Neuronal stem cell (in vitro differentiated cells): Measurements from ENCODE around the gene PSAP.

Experiments
- DNase-seq: peaks from one replicate; pipeline ENCODE4 v3.0.0-alpha.2; 2013; ENCODE audit warnings: low spot score
- H2AFZ ChIP-seq: one replicate; pipeline ENCODE4 v1.6.1; 2013; ENCODE audit warnings: mild to moderate bottlenecking, low read length, inconsistent platforms
- H2AK5ac ChIP-seq: 2 replicates; pipeline ENCODE4 v1.6.1; 2013; ENCODE audit warnings: low read depth, mild to moderate bottlenecking, inconsistent platforms, low read length, moderate library complexity, mixed read lengths
- H2BK120ac ChIP-seq: 2 replicates; pipeline ENCODE4 v1.6.1; 2013; ENCODE audit warnings: low read depth, mild to moderate bottlenecking, inconsistent platforms, low read length, moderate library complexity, mixed read lengths
- H2BK12ac ChIP-seq: one replicate; pipeline ENCODE4 v1.6.1; 2013; ENCODE audit warnings: low read length, inconsistent platforms
- H2BK15ac ChIP-seq: 2 replicates; pipeline ENCODE4 v1.6.1; 2013; ENCODE audit warnings: mild to moderate bottlenecking, low read length, inconsistent platforms, mixed read lengths
- H2BK5ac ChIP-seq: one replicate; pipeline ENCODE4 v1.6.1; 2013; ENCODE audit warnings: inconsistent platforms, mild to moderate bottlenecking, low read length, moderate library complexity
- H3K14ac ChIP-seq: one replicate; pipeline ENCODE4 v1.6.1; 2013; ENCODE audit warnings: low read length, inconsistent platforms
- H3K18ac ChIP-seq: 2 replicates; pipeline ENCODE4 v1.6.1; 2013; ENCODE audit warnings: low read length, inconsistent platforms
- H3K23ac ChIP-seq: 2 replicates; pipeline ENCODE4 v1.6.1; 2013; ENCODE audit warnings: low read depth, mild to moderate bottlenecking, mixed read lengths, low read length, inconsistent platforms; ENCODE audit not compliant: poor library complexity
- H3K27ac ChIP-seq: replicated peaks from 3 replicates; pipeline ENCODE4 v1.5.1; 2013; ENCODE audit warnings: low read length, inconsistent platforms
- H3K27me3 ChIP-seq, 3 experiments: 2 replicates each; pipeline ENCODE4 v1.6.1; 2013; ENCODE audit warnings: low read length in 3 of 3, mild to moderate bottlenecking in 2 of 3, inconsistent platforms in 1 of 3, low read depth in 1 of 3, mixed read lengths in 1 of 3, moderate library complexity in 1 of 3; ENCODE audit not compliant: control insufficient read depth in 3 of 3, insufficient read depth in 3 of 3
- H3K36me3 ChIP-seq, 2 donors: replicated peaks in 1 of 2; 2 replicates each; pipeline ENCODE4 v1.6.1; 2013; ENCODE audit warnings: low read length in 2 of 2; ENCODE audit not compliant: control insufficient read depth in 2 of 2, insufficient read depth in 2 of 2
- H3K4ac ChIP-seq: 2 replicates; pipeline ENCODE4 v1.6.1; 2013; ENCODE audit warnings: inconsistent platforms, mild to moderate bottlenecking, low read length, moderate library complexity
- H3K4me1 ChIP-seq, 2 donors: 1 replicate in 1 of 2; 2 replicates in 1 of 2; pipeline ENCODE4 v1.6.1; 2013; ENCODE audit warnings: low read length in 2 of 2, low read depth in 1 of 2; ENCODE audit not compliant: control insufficient read depth in 2 of 2, insufficient read depth in 1 of 2
- H3K4me2 ChIP-seq: one replicate; pipeline ENCODE4 v1.6.1; 2013; ENCODE audit warnings: mild to moderate bottlenecking, low read length, inconsistent platforms; ENCODE audit not compliant: insufficient read depth, poor library complexity, severe bottlenecking
- H3K4me3 ChIP-seq, 2 donors: 2 replicates each; pipeline ENCODE4 v1.5.1; 2013; ENCODE audit warnings: low read length in 2 of 2, mild to moderate bottlenecking in 2 of 2, inconsistent platforms in 1 of 2, moderate library complexity in 1 of 2
- H3K79me1 ChIP-seq: one replicate; pipeline ENCODE4 v1.6.1; 2013; ENCODE audit warnings: low read depth, mild to moderate bottlenecking, inconsistent platforms, low read length, moderate library complexity
- H3K9ac ChIP-seq: one replicate; pipeline ENCODE4 v1.6.1; 2013; ENCODE audit warnings: mild to moderate bottlenecking, low read depth, low read length, inconsistent platforms; ENCODE audit not compliant: poor library complexity
- H3K9me3 ChIP-seq, 2 donors: replicated peaks in 1 of 2; 2 replicates each; pipeline versions ENCODE3 to v1.6.1; 2013; ENCODE audit warnings: low read length in 2 of 2, mild to moderate bottlenecking in 2 of 2, inconsistent platforms in 1 of 2, low read depth in 1 of 2, mixed read lengths in 1 of 2, moderate library complexity in 1 of 2; ENCODE audit not compliant: control insufficient read depth in 2 of 2, insufficient read depth in 1 of 2
- H4K8ac ChIP-seq: one replicate; pipeline ENCODE4 v1.6.1; 2013; ENCODE audit warnings: low read depth, mild to moderate bottlenecking, inconsistent platforms, low read length, moderate library complexity
- H4K91ac ChIP-seq: one replicate; pipeline ENCODE4 v1.6.1; 2013; ENCODE audit warnings: low read length, low read depth, mild to moderate bottlenecking, inconsistent platforms; ENCODE audit not compliant: poor library complexity
- WGBS, 2 donors: extraction: QIAGEN DNeasy Blood & Tissue Kit; methylation state at CpG; one replicate each; pipeline ENCODE4 v1.1.7; 2013; ENCODE audit warnings: missing lambda C conversion rate in 2 of 2, mixed read lengths in 1 of 2; ENCODE audit not compliant: insufficient read length in 2 of 2, insufficient replicate concordance in 1 of 2; ENCODE audit errors: extremely low coverage in 2 of 2; 5-methylcytosine and 5-hydroxymethylcytosine counted together

Gene PSAP

DNA sequence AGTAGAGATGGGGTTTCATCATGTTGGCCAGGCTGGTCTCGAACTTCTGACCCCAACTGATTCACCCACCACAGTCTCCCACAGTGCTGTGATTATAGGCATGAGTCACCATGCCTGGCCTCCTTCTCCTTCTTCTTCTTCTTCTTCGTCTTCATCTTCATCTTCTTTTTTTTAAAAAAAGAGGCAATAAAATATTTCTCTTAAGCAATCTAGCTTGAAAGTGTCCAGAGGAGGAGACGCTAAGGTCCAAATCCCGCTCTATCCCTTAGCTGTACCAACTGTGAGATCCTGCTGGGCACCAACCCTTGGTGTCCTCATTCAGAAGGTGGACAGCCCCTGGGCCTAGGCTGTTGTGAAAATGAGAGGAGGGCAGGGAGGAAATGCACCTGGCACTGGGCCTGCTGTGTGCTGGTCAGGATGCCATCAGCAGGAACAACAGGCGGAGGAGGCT, 13.9 kb upstream of the PSAP start:
- Histone ChIP-seq H3K18ac (no peak overlapping the region), H3K4me3 (no peak overlapping the region), H2BK15ac (no peak overlapping the region), H3K27me3 (no peaks in the 10 kb centered on the region), H3K27ac (no peak overlapping the region), H3K36me3 (no peaks in the 10 kb centered on the region), H2BK120ac (no peak overlapping the region), H3K4me2 (no peak overlapping the region), H2AK5ac (no peak overlapping the region), H2BK12ac (no peak overlapping the region), H2BK5ac (no peak overlapping the region), H3K9me3 (no peaks in the 10 kb centered on the region), H3K79me1 (no peaks in the 10 kb centered on the region), H3K23ac (no peak overlapping the region), H3K9ac (no peak overlapping the region), H3K4me1 (peaks cover 10 to 14% of the 10 kb centered on the region in 2 donors), H2AFZ (no peak overlapping the region), H4K91ac (no peak overlapping the region), H3K4ac (no peak overlapping the region), H3K14ac (no peak overlapping the region), H4K8ac (no peak overlapping the region)
- no peak for DNase-seq
- no CpG with 5 or more reads among the region's 5 CpGs for WGBS, 2 donors

DNA sequence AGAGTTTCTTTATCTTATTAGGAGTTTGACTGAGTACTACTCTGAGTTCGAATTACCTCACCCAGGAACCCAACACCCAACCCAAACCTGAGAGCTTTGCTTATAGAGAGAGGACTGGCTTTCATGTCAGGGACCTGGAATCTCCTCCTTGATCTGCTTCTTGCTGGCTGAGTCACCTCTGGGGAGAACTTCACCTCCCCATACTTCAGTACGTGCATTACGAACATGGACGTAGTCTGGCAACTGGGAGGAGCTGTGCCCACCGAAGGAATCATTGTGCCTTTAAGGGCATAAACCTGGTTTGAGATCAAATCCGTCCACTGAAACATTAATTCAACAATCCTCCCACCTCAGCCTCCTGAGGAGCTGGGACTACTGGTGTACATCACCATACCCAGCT, 12.2 kb upstream of the PSAP start:
- H3K27ac ChIP-seq: peak overlapping the region; percentile 9
- H2BK15ac ChIP-seq: no peak overlapping the region
- no peak overlapping the region for H3K23ac ChIP-seq
- no peaks in the 10 kb centered on the region for H3K9me3 ChIP-seq
- no peak overlapping the region for H3K14ac ChIP-seq
- no peak overlapping the region for H4K91ac ChIP-seq
- no peaks in the 10 kb centered on the region for H3K36me3 ChIP-seq
- H3K4me3 ChIP-seq: no peak overlapping the region
- DNase-seq: no peak
- no peak overlapping the region for H4K8ac ChIP-seq
- no peak overlapping the region for H2AK5ac ChIP-seq
- no CpG with 5 or more reads among the region's 6 CpGs for WGBS, 2 donors
- no peak overlapping the region for H2BK120ac ChIP-seq
- H3K4ac ChIP-seq: no peak overlapping the region
- H3K18ac ChIP-seq: peak overlapping the region; percentile 7
- no peak overlapping the region for H3K4me2 ChIP-seq
- H2BK12ac ChIP-seq: no peak overlapping the region
- no peak overlapping the region for H2BK5ac ChIP-seq
- no peak overlapping the region for H2AFZ ChIP-seq
- H3K27me3 ChIP-seq: no peaks in the 10 kb centered on the region
- peaks cover 10 to 12% of the 10 kb centered on the region in 2 donors for H3K4me1 ChIP-seq
- H3K9ac ChIP-seq: no peak overlapping the region
- H3K79me1 ChIP-seq: no peaks in the 10 kb centered on the region

DNA sequence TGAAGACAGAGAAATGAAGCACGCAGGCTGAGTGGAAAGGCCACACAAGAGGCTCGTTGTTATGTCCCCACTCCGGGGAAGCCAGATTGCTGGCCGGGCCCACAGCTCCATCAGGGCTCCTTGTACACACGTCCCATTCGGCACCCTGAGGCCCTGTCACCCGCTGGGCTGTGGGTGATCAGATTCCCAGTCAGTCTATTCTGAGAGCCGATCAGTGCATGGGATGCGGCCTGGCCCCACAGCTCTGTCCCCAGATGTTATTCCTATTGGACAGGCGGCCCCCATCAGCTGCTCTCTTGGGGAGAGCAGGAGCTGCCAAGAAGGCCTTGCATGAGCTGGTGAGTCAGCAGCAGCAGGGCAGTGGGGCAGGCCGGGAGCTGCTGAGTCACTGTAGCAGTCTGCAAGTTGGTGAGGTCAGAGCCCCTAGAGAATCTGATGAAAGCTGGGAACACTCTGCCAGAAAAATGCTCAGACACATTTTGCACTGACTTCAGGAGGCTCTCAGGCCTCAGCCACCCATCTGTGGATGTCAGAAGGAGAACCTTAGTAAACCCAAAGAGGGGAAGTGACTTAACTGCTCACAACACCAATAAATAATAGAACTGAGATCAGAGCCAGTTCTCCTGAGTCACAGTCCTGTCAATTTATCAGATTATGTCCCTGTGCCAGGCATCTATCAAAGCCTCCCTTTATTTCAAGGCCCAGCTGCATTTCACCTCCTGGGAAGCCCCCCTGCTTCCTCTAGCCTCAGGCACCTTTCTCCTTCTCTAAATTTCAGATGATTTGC, 9.4 kb upstream of the PSAP start:
- Histone ChIP-seq H3K79me1 (no peaks in the 10 kb centered on the region), H3K9ac (peak overlapping the region; percentile 27), H2BK12ac (no peak overlapping the region), H2AFZ (peak overlapping the region; percentile 81), H3K4me3 (no peak overlapping the region), H3K14ac (peak overlapping the region; percentile 82), H2AK5ac (no peak overlapping the region), H2BK5ac (no peak overlapping the region), H3K36me3 (no peaks in the 10 kb centered on the region), H3K4me2 (no peak overlapping the region), H4K8ac (no peak overlapping the region), H3K27me3 (no peaks in the 10 kb centered on the region), H3K18ac (peak overlapping the region; percentile 90), H3K9me3 (no peaks in the 10 kb centered on the region), H3K4me1 (peaks cover 9 to 11% of the 10 kb centered on the region in 2 donors), H3K4ac (no peak overlapping the region), H2BK120ac (no peak overlapping the region), H2BK15ac (peak overlapping the region; percentile 75), H3K27ac (peak overlapping the region; percentile 56), H4K91ac (no peak overlapping the region), H3K23ac (peak overlapping the region; percentile 60)
- no CpG with 5 or more reads among the region's 11 CpGs for WGBS, 2 donors
- no peak for DNase-seq

DNA sequence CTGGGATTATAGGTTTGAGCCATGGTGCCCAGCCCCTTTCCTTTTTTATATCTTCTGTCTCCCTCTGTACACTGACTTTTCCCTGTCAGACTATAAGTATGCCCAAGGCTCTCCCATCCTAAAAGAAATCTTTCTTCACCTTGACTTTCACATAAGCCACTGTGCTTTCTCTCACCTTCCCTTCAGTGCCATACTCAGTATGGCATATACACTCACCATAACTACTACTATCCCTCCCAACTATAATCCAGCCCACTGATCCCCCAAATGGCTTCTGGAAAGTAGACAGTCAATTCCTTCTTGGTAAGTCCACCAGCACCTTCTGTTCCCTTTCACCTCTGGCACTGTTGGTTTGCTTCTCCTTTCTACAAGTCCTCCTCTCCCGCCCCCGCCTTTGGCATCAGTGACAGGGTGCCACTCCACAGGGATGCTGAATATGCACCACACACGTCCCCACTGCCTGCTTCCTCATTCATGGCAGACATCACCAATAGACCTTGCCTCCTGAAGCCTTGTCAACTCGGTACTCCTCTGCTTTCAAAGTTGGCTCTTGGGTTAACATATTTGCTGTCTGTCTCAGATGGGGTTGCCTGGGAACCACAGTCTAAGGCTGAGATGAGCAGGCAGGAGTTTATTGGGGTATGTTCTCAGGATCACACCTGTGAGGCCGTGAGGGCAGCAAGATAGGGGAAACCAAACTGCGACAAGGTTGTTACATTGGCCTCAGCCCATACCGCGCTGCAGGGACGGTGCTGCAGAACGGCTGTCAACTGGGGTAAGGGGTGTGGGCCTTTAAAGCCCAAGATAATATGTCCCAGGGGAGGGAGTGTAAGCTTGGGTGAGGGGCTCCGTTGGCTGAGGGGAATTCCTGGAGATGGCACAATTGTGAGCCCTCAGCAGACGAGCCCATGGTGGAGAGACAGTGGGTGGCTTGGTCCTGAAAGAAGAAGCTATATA, 7.2 kb upstream of the PSAP start:
- Histone ChIP-seq H3K4me3 (peak overlapping the region in 1 of 2 donors; percentile 46), H4K91ac (no peak overlapping the region), H4K8ac (no peak overlapping the region), H3K27me3 (no peaks in the 10 kb centered on the region), H2BK15ac (no peak overlapping the region), H3K79me1 (no peaks in the 10 kb centered on the region), H3K4ac (no peak overlapping the region), H3K4me1 (peaks cover 8 to 11% of the 10 kb centered on the region in 2 donors), H3K9me3 (no peaks in the 10 kb centered on the region), H3K14ac (no peak overlapping the region), H3K18ac (no peak overlapping the region), H2AFZ (no peak overlapping the region), H2BK5ac (no peak overlapping the region), H2AK5ac (peak overlapping the region; percentile 59), H2BK120ac (no peak overlapping the region), H3K4me2 (no peak overlapping the region), H3K27ac (no peak overlapping the region), H3K36me3 (no peaks in the 10 kb centered on the region), H3K9ac (no peak overlapping the region), H2BK12ac (no peak overlapping the region), H3K23ac (no peak overlapping the region)
- no CpG with 5 or more reads among the region's 12 CpGs for WGBS, 2 donors
- DNase-seq: no peak
